Stimulated activated CD8-positive, alpha-beta memory T cell treated with anti-CD3 and anti-CD28 coated beads, Interleukin-4, amount 100 ng/mL, for 48 hours (primary cell): ENCODE data around the gene KRT26.
"Not testable (repeated sequence)": the region's sequence is repeated elsewhere in the genome, so short reads cannot be mapped to it uniquely, and the experiment has no call there.

Source experiments
- DNase-seq: peaks from one replicate; pipeline ENCODE4 v3.0.0-alpha.2; 2020

The KRT26 gene

DNA sequence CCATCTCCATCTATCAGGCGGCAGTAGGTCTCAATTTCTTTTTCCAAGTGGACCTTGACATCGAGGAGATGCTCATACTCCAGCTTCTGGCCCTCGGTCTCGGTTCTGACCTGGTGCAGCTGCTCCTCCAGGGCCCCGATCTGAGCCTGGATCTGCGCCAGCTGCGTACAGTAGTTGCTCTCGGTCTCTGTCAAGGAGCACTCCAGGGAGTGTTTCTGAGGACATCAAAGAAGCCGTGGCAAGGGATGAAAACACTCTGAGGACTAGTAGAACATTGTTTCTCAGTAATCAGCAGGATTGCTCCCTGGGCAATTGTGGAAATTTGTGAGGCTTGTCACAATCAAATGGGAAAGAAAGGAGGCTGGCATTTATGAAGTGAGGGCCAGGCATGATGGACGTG lies 21.8 kb upstream of the KRT26 start:
- DNase-seq: no peak

- no peak for DNase-seq
Observed at GRCh38 chr17:40791787-40792436, 19.9 kb upstream of the KRT26 start.

- DNase-seq: no peak
Observed at GRCh38 chr17:40791111-40791510, 19.1 kb upstream of the KRT26 start.

- no peak for DNase-seq
Observed at GRCh38 chr17:40782450-40782849, 10.4 kb upstream of the KRT26 start, which contains the start of gene KRT27. Gene KRT27, minus strand, starts transcription at chr17:40782550. Its CDS starts 57 bp downstream, at chr17:40782493.

GRCh38 chr17:40779181-40779909 lies 7.3 kb upstream of the KRT26 start:
- peak; percentile 45 for DNase-seq

DNA sequence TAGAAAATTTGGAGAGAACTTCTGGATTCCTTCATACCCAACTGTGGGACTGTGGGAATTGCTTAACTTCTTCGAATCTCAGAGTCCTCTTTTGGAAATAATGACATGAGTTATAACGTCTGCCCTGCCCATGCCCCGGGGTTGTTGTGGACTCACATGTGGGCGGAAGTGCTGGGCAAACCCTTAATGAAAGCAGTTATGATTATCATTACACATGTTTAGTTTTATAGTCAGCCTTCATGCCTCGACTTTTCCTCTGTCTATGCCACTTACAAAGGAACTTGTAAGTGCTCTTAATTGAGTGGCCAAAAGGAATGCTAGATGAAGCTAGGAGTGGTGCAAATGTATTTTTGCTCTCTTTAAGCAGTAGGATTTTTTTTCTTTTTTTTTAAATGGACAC lies 6.5 kb upstream of the KRT26 start:
- no peak for DNase-seq

GRCh38 chr17:40777971-40778370 lies 6.0 kb upstream of the KRT26 start:
- no peak for DNase-seq

DNA sequence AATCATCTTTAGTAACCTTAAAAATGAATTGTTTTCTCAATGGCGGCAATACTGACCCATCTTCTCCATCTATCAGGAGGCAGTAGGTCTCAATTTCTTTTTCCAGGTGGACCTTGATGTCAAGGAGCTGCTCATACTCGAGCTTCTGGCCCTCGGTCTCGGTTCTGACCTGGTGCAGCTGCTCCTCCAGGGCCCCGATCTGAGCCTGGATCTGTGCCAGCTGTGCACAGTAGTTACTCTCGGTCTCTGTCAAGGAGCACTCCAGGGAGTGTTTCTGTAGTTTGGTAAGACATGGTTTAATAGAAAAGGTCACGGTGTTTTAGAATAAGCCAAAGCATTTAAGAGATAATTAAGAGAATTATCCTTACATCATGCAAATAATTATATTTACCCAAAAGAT lies 5.5 kb upstream of the KRT26 start:
- no peak for DNase-seq

- DNase-seq: no peak
Observed at GRCh38 chr17:40775945-40776344, 3.9 kb upstream of the KRT26 start.

GRCh38 chr17:40765657-40766056 lies 6.3 kb downstream of the KRT26 start:
- DNase-seq: no peak

- no peak for DNase-seq
Observed at GRCh38 chr17:40763752-40764151, 8.2 kb downstream of the KRT26 start.

GRCh38 chr17:40760105-40761016 lies 11.6 kb downstream of the KRT26 start:
- no peak for DNase-seq

DNA sequence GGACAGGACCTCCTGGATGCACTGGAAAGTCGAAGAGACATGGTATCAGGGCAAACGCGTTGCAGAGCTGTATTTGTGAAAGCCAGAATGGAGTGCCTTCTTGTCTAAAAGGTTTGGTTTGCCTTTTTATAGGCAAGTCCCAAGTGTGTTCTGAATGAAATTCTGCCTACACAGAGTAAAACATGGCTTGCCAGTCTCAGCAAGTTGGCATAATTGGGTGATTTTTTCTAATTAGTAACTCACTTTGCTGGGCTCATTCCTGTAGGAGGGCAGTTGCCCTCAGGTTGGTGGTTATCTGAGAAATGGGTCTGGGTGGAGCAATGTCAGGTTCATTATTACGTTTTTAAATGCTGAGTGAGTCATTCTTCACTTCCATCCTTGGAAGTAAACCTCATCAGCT lies 16.8 kb downstream of the KRT26 start, which contains the start of gene KRT25:
Gene KRT25 (minus strand): TSS at position 101 of the 400 bp plus-strand sequence. CDS start 60 bp downstream, at position 41.
- DNase-seq: no peak

GRCh38 chr17:40753804-40754203 lies 18.2 kb downstream of the KRT26 start:
- DNase-seq: no peak

- DNase-seq: no peak
Observed at GRCh38 chr17:40751065-40751464, 20.9 kb downstream of the KRT26 start.

DNA sequence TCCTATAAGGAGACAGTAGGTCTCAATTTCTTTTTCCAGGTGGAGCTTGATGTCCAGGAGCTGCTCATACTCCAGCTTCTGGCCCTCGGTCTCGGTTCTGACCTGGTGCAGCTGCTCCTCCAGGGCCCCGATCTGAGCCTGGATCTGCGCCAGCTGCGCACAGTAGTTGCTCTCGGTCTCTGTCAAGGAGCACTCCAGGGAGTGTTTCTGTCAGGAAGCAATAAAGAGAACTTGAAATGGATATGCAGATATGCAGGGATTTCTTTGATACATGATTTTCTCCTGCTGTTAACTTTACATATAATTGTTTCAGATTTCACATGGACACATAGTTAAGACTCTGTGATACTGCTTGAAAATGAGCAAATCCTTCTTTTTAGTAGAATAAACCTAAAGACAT lies 21.6 kb downstream of the KRT26 start:
- no peak for DNase-seq

GRCh38 chr17:40748666-40749065 lies 23.3 kb downstream of the KRT26 start:
- not testable (repeated sequence) for DNase-seq

- no peak for DNase-seq
Observed at GRCh38 chr17:40738553-40738952, 33.4 kb downstream of the KRT26 start.

GRCh38 chr17:40735016-40735415 lies 37.0 kb downstream of the KRT26 start:
- no peak for DNase-seq

GRCh38 chr17:40734018-40734417 lies 38.0 kb downstream of the KRT26 start:
- no peak for DNase-seq

DNA sequence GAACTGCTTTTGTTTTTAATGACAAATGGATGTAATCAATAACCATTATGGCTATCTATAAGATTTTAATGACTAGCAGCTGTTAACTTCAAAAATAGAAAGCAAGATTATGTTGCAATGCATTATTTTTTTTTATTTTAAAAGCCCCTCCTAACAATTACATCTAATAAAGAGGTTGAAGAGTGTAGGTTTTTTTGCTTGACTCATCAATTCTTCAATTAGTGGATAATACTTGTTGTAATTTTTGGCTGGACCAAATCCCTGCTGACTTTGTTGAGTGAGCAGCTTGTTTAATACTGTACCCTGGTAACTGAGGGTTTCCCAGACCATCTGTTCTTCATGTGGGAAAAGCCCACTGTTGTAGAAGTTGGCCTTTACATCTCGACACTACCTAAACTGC lies 41.0 kb downstream of the KRT26 start:
- no peak for DNase-seq

DNA sequence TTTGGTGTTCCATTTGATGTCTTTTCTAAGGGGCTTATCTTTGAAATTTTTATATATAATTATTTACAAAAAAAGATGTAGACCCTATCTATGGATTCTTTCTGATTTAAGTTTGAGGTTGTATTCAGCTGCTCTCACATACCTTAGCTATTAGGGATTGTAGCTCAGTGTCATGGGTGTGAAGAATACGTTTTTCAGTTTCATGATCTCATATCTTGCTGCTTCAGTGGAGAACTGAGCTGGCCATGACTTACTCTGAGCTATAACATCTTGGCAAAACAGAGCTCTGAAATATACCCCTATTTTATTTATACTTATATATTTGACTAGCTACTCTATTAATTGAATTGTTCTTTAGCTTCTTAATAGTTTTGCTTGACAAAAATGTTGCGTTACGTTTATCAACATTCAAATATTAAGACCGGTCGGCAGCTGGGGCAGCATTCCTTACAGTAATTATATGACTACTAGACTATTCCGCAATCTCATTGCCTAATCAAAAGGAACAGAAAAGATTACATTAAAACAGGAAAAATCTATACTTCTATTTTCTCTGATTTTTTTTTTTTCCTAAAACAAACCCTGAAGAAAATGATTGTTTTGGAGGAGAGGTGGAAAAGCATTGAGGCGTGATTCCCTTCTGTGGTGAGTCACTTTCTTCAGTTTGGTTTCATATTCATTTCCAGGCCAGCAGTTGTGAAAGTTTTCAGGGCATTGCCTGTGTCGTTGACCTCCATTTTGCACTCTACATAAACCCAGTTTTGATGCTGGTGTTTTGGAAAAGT lies 44.4 kb downstream of the KRT26 start:
- no peak for DNase-seq

- DNase-seq: no peak
Observed at GRCh38 chr17:40726919-40727318, 45.1 kb downstream of the KRT26 start.
